KBM-7 (cell line): ENCODE results near the gene HAPLN3.

Experiments used
- DNase-seq: peaks from one replicate; pipeline ENCODE4 v3.0.0-alpha.2; 2015
- in situ Hi-C: fragments of 300-500 bp; cut with MboI; formaldehyde crosslinking; loops from 2 replicates; pipeline ENCODE4 v1.14.3; 2020; ENCODE audit warnings: low sequenced_read_pairs, low pct_unique_long_range_greater_than_20kb, mixed read lengths

The HAPLN3 gene

DNA sequence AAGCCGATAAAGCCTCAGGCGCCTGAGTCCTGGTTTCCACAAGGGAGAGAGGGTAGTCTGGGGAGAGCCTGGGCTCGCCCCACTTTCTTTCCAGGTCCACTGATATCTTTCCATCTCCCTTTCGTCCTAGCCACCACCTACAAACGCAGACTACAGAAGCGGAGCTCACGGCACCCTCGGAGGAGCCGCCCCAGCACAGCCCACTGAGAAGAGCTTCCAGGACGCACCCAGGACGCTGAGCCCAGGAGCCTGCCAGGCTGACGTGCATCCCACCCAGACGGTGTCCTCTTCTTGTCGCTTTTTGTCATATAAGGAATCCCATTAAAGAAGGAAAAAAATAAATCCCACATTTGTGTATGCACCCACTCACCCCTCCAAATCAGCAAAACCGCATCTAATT, 21.1 kb downstream of the HAPLN3 start:
- DNase-seq, result no peak
- in situ Hi-C loops, result no loop called here

DNA sequence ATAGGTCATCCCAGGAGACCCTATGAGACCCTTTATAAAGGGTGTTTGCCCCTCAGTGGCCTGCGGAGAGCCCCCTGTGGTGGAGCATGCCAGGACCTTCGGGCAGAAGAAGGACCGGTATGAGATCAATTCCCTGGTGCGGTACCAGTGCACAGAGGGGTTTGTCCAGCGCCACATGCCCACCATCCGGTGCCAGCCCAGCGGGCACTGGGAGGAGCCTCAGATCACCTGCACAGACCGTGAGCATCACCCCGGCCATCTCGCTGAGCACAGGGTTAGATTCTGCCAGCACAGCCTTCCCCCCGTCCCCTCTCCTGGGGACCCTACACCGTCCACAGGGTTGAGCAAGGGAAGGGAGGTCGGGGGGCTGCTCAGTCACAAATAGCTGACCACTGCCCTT, 21.6 kb downstream of the HAPLN3 start:
- DNase-seq, result no peak
- in situ Hi-C loops, result no loop called here

DNA sequence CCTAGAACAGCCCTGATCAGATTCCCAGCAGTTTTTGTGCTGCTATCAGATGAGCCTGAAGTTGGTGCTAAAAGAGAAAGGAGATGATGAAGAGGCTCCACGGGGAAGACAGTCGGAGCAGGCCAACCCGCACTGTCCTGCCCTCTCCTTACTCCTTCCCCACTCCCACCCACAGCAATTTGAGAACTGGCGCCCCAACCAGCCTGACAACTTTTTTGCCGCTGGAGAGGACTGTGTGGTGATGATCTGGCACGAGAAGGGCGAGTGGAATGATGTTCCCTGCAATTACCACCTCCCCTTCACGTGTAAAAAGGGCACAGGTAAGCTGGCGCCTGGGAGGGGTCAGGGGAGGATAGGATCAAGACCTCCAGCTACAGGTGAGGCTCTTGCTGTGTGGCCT, 22.6 kb downstream of the HAPLN3 start:
- in situ Hi-C loops, result no loop called here
- DNase-seq, result no peak

DNA sequence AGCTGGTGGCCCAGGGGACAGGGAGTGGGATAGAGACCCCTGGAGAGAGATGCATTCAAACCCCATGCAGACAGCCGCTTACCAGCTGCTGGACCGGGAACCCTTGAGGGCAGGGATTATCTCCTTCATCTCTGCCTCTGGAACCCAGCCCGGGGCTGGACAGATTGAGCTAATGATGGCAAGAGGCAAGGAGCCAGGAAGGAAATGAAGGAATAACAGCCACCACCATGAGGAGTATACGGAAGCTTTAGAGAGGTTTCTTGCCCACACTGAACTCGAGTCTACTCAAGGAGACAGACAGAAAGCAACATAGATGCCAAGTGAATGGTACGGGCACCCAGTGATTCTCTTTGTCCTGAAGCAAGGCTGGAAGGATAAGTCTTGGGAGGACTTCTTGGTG, 23.2 kb downstream of the HAPLN3 start:
- DNase-seq, result no peak
- in situ Hi-C loops, result no loop called here

DNA sequence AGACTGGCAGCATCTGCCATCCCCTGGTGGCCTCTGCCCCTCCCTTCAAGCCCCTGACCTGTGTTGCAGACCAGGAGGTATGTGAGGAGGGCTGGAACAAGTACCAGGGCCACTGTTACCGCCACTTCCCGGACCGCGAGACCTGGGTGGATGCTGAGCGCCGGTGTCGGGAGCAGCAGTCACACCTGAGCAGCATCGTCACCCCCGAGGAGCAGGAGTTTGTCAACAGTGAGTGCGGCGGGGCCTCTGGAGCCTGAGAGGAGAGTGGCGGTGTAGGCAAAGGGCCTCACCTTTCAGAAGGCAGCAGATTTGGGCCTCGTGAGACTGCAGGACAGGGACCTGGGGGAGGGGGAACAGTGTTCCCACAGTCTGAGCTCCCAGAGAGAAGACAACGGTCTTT, 24.0 kb downstream of the HAPLN3 start:
- DNase-seq, result no peak
- in situ Hi-C loops, result no loop called here

DNA sequence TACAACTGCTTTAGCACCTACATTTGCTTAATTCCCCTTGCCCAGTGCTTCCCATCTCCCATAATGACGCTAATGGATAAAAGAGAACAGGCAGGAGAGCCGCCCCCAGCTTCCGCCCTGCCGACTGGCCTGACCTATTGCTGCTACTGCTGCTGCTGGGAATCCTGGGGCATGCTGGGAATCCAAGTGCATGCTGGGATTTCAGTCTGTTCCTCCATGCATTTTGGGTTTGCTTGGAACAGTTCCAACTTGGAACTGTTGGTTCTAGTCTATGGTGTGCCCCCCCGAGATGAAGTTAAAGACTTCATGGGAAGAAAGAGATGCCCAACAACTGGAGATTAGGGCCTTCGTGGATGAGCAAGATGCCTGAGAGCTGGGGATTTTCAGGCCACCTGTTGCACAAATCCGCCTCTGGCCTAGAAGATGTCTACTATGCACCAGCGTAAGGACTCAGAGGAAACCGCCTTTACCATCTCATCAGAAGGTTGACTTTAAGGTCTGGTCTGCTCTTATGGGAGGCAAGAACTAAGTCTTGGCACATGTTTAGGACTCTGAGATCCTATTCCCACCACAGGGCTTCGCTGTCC, 29.0 kb downstream of the HAPLN3 start:
- DNase-seq, result no peak
- in situ Hi-C loops, result no loop called here

DNA sequence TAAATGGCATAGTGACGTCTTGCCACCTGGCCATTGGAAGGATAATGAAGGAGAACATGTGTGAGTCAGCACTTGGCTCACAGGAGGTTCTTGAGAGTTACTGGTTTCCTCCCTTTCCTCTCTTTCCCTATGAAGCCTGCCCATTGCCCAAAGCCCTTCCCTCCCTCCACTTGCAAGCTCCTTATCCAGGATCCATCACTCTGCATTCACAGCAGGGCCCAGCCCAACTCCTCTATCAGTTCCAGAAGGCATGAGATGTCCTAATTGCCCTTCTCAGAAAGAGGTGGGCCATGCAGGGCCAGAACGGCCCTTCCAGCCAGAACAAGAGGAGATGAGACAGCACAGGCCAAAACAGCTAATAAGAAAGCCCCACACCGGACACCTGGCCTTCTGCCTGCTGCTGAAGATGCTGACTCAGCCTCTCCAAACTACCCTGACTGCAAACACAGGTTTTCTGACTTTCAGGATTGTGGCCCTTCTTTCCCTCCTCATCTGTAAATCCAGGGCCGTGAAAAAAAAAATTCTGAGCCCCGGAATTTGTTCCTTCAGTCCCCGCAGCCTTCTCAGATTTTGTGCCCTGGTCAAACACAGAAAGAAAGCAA, 29.7 kb downstream of the HAPLN3 start:
- in situ Hi-C loops, result no loop called here
- no peak for DNase-seq

DNA sequence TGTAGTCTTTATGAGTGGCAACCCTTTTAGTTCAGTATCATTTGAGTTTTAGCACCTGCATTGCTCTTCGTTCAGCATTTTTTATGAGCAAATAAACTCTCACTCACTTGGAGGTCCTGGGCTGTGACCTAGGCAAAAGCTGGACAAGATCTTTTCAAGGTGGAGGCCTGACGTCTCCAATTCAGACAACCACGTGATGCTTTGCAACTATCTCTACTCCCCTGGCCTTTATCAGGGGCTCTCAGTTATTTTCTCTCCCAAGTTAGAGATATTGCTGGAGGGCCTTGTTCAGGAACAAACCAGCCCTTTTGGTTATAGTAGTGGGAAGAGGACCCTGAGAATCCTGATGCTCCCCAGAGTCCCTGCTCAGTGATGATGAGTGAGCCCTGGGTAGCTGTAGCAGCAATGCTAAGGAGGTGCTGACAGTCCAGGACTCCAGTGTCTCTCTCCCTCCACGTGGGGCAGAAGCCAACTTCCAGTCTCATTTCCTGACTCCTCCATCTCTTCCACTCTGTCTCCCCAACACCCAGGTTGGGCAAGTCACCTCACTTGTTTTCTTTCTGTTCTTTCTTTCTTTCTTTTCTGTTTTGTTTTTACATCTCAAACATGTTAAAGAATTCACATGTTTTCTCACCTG, 30.4 kb downstream of the HAPLN3 start:
- no peak for DNase-seq
- in situ Hi-C loops, result no loop called here

DNA sequence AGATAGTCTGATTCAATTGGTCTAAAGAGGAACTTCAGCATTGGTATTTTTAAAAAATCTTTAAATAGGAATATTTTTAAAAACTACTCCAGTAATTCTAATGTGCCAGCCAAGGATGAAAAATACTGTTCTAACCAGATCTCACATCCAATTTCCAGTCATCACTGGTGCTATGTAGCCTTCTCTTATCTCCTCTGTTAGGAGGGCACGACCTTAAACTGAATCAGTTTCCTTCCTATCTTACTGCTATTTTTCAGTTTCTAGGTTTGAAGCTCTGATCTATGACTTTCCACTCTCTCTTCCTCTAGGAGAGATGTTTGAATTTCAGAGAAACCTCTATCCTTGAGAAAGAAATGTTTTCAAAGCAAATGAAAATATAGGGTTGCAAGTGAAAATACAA, 31.9 kb downstream of the HAPLN3 start:
- DNase-seq, result no peak
- in situ Hi-C loops, result no loop called here

DNA sequence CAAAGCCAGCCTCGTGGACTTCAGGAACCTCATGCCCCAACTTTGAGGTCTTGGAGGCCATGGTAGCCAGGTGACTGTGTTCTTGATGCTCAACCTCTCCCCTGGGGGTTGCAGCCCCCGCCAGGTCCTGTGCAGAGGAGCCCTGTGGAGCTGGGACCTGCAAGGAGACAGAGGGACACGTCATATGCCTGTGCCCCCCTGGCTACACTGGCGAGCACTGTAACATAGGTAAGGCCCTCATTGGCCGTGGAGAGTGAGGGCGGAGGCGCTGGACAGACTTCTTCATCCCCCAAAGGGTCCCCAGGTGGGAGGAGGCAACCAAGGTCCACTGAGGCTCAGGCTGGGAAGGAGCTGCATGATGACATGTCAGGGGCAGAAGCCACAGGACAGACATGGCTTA, 35.1 kb downstream of the HAPLN3 start:
- in situ Hi-C loops, result no loop called here
- DNase-seq, result no peak

DNA sequence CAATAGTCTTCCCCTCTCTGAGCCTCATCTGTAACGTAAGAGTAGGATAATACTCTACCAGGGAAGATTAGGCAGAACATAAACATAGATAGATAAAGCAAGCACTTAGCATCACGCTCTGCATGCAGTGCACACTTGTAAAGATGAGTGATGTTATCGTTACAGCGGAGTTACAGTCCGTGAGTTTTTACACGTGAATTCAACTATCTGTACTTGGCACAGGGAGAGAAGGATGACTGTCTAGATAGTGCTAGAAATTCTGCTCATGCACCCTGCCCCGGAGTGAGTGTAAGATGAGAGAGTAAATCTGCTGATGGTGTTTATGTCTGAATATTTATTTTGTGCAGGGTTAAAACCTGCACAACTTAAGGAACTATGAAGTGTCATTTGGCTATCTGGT, 35.8 kb downstream of the HAPLN3 start:
- in situ Hi-C loops, result no loop called here
- DNase-seq, result no peak

DNA sequence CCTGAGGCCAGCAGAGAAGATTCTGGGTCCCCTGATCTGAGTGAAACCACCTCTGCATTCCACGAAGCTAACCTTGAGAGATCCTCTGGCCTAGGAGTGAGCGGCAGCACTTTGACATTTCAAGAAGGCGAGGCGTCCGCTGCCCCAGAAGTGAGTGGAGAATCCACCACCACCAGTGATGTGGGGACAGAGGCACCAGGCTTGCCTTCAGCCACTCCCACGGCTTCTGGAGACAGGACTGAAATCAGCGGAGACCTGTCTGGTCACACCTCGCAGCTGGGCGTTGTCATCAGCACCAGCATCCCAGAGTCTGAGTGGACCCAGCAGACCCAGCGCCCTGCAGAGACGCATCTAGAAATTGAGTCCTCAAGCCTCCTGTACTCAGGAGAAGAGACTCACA, 36.4 kb downstream of the HAPLN3 start:
- no peak for DNase-seq
- in situ Hi-C loops, result no loop called here

DNA sequence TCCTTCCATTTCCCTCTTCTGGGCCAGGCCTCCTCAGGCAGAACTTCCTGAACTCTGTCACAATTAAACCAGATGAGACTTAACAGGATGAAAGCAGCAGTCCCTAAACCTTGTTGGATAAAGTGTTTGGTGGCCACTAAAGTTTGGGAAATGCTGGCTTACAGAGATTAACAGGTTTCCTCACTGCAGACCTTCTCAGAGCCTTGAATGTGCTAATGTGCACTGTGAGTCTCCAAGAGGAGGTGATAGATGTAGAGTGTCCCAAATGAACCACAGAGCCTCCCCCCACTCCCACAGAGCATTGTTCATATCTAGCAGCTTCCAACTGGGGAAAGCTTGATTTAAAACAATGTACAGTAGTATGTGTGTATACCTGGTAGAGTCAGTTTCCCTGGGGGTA, 42.9 kb downstream of the HAPLN3 start:
- DNase-seq, result no peak
- in situ Hi-C loops, result no loop called here

DNA sequence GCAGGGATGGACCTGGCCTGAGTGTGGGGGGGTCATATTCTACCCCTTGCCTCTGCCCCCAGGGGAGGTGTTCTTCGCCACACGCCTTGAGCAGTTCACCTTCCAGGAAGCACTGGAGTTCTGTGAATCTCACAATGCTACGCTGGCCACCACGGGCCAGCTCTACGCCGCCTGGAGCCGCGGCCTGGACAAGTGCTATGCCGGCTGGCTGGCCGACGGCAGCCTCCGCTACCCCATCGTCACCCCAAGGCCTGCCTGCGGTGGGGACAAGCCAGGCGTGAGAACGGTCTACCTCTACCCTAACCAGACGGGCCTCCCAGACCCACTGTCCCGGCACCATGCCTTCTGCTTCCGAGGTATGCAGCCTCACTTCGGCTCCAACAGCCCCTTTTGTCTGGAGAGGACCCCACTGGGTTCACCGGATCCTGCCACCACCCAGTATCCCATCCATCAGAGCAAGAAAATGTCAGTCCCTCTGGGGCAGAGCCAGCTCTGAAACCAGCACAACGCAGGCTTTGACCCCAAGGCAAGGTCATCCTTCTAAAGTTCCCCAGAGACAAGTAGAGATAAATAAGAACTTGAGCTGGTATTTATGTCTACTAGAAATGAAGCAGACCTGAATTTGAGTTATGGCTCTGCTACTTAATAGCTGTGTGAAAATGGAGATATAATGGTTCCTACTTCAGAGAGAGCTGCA, 45.8 kb downstream of the HAPLN3 start:
- in situ Hi-C loops, result no loop called here
- DNase-seq, result no peak

DNA sequence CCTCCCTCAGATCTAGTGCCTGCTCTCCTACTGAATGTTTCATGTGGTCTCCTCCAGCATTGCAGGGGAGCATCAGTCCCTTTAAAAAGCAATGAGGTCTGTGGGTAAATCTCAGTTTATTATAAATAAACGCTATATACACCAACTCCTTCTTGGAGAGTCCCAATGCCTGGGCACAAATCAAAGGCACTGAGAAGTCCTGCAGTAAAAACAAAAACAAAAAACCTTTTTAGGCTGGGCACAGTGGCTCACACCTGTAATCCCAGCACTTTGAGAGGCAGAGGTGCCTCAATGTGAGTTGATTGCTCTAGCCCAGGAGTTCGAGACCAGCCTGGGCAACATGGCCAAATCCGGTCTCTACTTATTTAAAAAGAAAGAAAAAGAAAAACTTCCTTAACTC, 47.1 kb downstream of the HAPLN3 start:
- DNase-seq, result no peak
- in situ Hi-C loops, result no loop called here

DNA sequence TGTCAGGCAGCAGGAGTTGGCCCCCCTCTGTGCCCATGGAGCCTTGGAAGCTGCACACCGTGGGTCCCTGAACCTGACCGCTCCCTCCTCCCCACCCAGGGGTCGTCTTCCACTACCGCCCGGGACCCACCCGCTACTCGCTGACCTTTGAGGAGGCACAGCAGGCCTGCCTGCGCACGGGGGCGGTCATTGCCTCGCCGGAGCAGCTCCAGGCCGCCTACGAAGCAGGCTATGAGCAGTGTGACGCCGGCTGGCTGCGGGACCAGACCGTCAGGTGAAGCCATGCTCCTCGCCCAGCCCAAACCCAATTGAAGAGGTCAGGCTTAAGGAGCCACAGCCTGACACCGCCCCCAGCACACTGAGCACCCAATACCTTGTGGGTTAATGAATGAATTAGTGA, 48.2 kb downstream of the HAPLN3 start:
- in situ Hi-C loops, result no loop called here
- DNase-seq, result no peak

DNA sequence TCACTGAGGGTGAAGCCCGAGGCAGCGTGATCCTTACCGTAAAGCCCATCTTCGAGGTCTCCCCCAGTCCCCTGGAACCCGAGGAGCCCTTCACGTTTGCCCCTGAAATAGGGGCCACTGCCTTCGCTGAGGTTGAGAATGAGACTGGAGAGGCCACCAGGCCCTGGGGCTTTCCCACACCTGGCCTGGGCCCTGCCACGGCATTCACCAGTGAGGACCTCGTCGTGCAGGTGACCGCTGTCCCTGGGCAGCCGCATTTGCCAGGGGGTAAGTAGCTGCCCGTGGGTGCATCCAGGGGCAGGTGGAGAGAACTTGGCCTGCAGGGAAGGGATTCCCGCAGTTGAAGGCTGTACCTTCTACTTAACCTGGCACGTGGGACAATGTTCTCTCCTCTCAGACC, 49.7 kb downstream of the HAPLN3 start:
- DNase-seq, result no peak
- in situ Hi-C loops, result no loop called here

DNA sequence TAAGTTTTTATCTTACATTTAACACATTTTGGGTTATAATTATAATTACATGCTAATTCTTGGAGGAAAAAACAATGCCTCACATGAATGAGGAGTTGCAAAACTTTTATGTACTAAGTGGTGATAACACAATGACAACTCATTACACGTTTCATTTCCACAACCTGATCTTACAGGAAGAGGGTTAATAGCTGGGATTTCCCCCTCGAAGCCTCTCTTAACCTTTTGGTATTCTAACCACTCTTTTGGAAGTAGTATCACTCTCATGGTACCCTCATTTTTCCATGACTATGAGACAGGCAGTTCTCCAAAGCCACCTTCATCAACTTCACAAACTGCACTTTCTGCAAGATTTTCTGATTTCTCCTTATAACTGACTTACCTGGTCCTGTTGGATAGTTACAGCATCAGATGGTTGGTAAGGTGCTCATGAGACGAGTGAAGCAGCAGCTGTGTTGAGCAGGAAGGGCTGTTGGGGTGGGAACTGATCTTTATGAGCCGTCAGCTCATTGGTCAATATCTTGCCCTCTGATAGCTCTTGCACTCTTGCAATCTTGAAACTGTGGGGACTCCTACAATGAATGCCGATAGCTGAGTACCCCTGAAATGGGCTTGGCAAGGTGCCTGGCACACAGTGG, 50.5 kb downstream of the HAPLN3 start:
- DNase-seq, result no peak
- in situ Hi-C loops, result no loop called here

DNA sequence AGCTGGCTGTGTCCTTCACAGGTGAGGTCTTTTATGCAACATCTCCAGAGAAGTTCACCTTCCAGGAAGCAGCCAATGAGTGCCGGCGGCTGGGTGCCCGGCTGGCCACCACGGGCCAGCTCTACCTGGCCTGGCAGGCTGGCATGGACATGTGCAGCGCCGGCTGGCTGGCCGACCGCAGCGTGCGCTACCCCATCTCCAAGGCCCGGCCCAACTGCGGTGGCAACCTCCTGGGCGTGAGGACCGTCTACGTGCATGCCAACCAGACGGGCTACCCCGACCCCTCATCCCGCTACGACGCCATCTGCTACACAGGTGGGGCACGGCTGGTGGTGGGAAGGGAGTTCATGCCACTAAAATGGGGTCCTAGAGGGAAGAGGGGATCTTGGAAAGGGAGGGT, 52.0 kb downstream of the HAPLN3 start:
- DNase-seq, result no peak
- in situ Hi-C loops, result no loop called here

DNA sequence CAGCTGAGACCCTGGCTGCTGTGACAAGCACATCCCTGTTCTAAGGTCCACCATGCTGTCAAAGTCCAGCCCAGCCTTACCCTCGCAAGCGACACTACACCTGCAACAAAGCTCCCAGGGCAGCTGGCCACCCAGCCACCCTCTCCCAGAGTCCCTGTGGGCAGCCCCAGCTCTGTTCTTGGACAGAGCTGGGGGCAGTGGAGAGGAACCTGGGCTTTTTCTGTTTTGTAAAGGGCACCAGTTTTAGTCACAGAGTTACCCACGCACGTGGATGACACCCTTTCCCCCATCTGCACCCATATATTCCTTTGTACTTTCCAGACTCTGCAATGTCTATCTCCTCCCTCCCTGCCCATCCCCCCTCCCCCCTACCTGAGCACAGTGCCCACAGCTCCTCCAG, 53.2 kb downstream of the HAPLN3 start:
- no peak for DNase-seq

More for the DNA sequence above, 53.2 kb downstream of the HAPLN3 start:
- in situ Hi-C loops, result no loop called here
